ENCODE measurements around the gene CTIF.

The CTIF gene

GRCh38 chr18:48705043-48705442 is 166.2 kb downstream of the CTIF start:
- ChIA-PET CTCF (no interaction called here), POLR2A (no interaction called here)
- no peak overlapping the region for H3K4me3 ChIP-seq (ENCODE audit: low read depth, low read length)
- TF ChIP-seq CTCF (IDR thresholded peaks at IDR 0.05; ENCODE audit: insufficient read depth, low read length, missing control alignments), result no peak
- no peak for DNase-seq (ENCODE audit: low read depth, low spot score)

DNA sequence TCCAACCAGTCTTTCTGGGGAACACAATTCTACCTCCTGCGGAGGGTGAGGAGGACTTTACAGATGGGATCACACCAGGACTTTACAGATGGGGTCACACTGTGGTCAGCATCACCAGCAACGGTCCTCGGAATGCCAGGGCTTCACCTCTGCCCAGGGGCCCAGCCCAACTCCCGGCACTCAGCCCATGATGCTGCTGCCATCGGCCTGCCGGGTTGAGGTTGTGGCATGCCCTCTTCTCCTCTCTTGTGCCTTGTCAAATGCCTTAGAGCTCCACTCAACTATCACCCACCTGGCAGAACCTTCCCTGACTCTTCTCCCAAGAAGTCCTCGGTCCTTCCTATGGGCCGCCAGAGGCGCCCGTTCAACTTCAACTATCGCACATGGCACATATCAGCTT is 166.7 kb downstream of the CTIF start:
- ChIA-PET CTCF (no interaction called here), POLR2A (no interaction called here)
- no peak for DNase-seq (ENCODE audit: low read depth, low spot score)
- H3K4me3 ChIP-seq (ENCODE audit: low read depth, low read length), result no peak overlapping the region
- no peak for TF ChIP-seq CTCF (IDR thresholded peaks at IDR 0.05; ENCODE audit: insufficient read depth, low read length, missing control alignments)

DNA sequence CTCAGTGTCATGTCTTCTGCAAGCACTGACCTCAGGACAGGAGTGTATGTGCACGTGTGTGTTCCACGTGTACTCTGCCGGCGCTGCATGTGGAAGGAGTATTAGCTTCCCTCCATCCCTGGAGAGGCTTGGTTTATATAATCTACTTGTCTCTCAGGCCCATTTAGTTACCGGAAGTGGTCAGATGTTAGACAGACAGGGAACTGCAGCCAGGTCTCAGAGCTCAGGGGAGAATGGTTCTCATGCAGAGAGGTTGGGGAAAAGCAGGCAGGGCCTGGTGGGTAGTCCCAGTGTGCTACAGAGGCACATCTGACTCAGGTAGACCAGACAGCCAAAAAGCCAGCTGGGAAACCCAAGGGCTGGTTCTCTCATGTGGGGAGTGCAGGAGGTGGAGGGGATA is 167.9 kb downstream of the CTIF start:
- POLR2A ChIA-PET, result interaction anchor here (0.7 kb wide), 1 partner anchor 290 kb away, joined by 3 read pairs; no protein-coding TSS in a partner anchor
- no peak for TF ChIP-seq CTCF (IDR thresholded peaks at IDR 0.05; ENCODE audit: insufficient read depth, low read length, missing control alignments)
- H3K4me3 ChIP-seq (ENCODE audit: low read depth, low read length), result no peak overlapping the region
- CTCF ChIA-PET, result no interaction called here
- DNase-seq (ENCODE audit: low read depth, low spot score), result no peak

DNA sequence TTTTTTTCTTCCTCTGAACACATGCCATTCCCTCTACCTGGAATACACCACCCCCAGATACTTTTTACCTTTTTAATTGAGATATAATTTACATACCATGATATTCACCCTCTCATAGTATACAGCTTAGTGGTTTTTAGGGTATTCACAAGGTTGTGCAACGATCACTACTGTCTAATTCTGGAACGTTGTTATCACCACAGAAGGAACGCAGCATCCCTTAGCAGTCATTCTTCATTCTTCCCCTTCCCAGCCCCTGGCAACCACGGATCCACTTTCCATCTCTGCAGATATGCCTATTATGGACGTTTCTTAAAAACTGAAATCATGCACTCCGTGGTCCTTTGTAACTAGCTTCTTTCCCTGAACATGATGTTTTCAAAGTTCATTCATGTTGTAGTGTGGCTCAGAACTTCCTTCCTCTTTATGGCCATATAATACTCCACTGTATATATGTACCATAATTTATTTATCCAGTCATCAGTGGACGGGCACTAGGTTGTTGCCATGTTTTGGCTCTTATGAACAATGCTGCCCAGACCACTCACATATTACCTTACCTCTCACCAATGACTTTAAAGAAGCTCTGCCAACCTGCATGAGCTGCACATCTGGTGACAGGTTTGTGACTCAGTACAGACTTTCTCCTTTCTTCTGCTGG is 168.9 kb downstream of the CTIF start:
- no peak for TF ChIP-seq CTCF (IDR thresholded peaks at IDR 0.05; ENCODE audit: insufficient read depth, low read length, missing control alignments)
- DNase-seq (ENCODE audit: low read depth, low spot score), result no peak
- POLR2A ChIA-PET, result interaction anchor here (0.6 kb wide), 1 partner anchor 16 kb away, joined by 4 read pairs; no protein-coding TSS in a partner anchor
- CTCF ChIA-PET, result no interaction called here
- no peak overlapping the region for H3K4me3 ChIP-seq (ENCODE audit: low read depth, low read length)

GRCh38 chr18:48708807-48709206 is 170.0 kb downstream of the CTIF start:
- H3K4me3 ChIP-seq (ENCODE audit: low read depth, low read length), result no peak overlapping the region
- ChIA-PET CTCF (no interaction called here), POLR2A (interaction anchor here (0.6 kb wide), 1 partner anchor 17 kb away, joined by 4 read pairs; no protein-coding TSS in a partner anchor)
- no peak for DNase-seq (ENCODE audit: low read depth, low spot score)
- TF ChIP-seq CTCF (IDR thresholded peaks at IDR 0.05; ENCODE audit: insufficient read depth, low read length, missing control alignments), result no peak

DNA sequence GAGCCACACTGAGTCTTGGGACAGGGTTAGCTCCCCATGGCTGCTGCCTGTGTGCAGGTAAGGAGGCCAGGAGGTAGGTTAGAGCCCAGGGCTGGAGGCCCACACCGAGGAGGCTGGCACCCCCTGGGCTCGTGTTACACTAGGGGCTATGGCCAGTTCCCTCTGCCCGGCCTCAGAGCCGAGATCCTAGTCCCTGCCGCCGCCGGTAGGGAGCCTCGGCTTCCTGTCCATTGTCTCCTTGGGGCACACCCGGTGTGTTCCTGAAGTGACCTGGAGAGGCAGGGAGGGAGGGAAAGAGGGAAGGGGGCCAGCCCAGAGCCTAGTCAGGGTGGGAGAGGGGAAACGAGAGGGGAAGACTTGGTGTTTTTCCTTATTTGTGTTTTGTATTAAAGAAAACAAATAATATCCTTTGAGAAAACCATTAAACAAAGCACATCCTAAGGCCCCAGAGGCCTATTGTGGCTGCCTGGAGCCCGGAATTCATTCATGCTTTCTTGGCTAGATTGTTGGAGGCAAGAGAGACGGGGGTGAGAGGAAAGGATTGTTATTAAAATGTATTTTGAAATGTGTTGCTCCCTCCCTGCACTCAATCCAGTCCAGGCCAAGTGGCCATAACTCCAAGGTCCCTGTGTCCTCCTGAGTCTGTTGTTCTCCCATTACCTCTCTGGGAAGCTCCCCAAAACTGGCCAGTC is 170.7 kb downstream of the CTIF start:
- CTCF ChIA-PET, result no interaction called here
- POLR2A ChIA-PET, result no interaction called here
- DNase-seq (ENCODE audit: low read depth, low spot score), result no peak

More for the DNA sequence above, 170.7 kb downstream of the CTIF start:
- no peak for TF ChIP-seq CTCF (IDR thresholded peaks at IDR 0.05; ENCODE audit: insufficient read depth, low read length, missing control alignments)
- no peak overlapping the region for H3K4me3 ChIP-seq (ENCODE audit: low read depth, low read length)
